Bone marrow (tissue), 2 donors: ENCODE measurements around the gene CELF2.
"Not testable (repeated sequence)": the region's sequence is repeated elsewhere in the genome, so short reads cannot be mapped to it uniquely, and the experiment has no call there.

Experiments
- DNase-seq, 2 donors: peaks; one replicate each; lab custom pipeline; 2025; lab: John Stamatoyannopoulos, UW

CELF2 gene

DNA sequence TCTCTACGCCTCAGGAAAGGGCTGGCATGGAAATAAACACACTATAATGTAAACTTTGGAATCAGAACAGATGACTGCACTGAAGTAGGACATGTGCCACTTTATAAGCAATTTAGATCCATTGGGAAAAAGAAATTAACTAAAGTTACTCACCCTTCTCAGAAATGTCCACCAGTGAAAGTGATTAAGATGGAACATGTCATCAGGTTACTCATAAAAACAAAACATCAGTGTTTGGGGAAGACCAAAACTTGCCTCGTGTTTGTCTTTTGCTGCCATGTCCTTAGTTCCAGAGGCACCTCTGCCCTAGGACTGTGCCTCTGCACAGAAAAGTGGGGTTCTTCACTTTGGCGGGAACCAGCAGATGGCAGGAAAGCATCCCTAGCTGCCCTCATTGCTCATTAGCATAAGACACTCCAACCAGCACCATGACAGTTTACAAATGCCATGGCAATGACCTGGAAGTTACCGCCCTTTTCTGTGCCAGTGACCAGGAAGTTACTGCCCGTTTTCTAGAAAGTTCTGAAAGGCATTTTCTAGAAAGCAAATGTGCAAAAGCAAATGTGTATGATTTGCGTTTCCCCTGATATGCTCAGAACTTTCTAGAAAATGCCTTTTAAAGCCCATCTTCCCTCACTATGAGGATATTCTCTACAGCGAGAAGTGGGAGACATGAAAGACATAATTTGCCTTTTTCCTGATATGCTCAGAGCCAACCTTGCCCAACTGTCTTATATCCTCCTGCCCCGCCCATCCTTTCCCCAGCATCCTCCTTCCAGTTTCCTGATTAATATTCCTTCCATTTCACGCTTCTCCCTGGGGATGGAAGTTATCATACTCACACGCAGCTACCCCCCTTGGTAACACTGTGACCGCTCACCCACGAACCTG is 335.6 kb downstream of the CELF2 start:
- DNase-seq = no peak

DNA sequence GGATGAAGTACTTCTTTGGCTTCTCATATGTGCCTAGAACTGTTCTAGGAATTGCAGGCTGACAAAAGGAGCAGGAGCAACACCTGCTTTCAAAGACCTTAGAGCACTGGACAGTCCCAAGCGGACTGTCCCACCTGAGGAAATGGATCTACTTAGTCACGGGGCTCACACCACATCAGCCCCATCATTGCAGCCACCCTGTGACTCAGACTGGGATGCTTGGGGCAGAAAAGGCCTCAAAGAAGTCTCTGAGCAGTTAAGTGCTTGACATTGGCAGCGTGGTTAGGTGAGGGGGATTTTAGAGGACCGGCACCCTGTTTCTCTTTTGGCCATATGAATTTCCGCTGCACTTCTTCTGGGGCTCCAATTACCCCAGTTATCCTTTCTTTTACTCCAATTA is 337.2 kb downstream of the CELF2 start:
- DNase-seq = no peak

DNA sequence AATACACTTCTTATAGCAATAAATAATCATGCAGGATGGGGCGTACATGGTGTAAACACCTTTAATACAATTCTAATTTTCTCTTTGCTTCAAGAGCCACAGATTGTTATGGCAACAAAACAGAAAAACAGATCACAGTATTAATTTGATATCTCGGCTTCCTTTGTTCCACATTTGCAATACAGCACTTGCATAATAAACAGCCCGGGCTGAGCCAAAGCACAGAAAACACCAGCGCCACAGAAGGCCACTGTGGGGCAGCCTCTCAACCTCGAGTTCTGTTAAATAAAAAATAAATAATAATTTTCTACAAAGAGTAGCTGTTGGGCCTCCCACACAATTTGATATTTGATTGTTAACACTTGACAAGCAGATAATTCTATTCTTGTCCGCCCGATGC is 337.9 kb downstream of the CELF2 start:
- DNase-seq = no peak

DNA sequence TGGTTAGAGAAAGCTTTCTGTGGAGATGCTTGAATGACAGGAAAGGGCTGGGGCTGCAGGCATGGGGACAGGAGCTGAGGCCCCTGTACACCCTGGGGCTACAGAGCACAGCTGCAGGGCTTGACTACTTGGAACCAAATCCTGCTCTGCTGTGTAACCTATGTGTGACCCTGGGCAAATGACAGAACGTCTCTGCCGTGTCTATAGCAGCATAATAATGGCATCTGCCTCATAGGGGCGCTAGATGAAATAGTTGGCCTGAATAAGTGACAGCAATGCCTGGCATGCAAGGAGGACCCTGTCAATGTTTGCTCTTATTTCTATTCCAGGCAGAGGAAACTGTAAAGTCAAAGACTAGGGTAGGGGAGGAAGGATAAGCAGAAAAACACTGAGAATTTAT is 339.8 kb downstream of the CELF2 start:
- DNase-seq = no peak

DNA sequence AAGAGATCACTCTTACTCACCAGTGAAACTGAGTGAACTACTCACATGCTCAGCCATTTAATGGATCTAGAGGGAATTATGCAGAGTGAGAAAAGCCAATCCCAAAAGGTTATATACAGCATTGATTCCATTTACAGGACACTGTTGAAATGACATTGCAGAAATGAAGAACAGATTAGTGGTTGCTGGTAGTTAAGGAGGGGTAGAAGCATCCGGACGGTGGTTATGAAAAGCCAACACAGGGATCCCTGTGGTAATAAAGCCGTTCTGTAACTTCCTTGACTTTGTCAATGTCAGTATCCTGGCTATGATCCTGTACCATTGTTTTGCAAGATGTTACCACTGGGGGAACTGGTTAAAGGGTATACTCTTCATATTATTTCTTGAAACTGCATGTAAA is 340.3 kb downstream of the CELF2 start:
- no peak for DNase-seq

DNA sequence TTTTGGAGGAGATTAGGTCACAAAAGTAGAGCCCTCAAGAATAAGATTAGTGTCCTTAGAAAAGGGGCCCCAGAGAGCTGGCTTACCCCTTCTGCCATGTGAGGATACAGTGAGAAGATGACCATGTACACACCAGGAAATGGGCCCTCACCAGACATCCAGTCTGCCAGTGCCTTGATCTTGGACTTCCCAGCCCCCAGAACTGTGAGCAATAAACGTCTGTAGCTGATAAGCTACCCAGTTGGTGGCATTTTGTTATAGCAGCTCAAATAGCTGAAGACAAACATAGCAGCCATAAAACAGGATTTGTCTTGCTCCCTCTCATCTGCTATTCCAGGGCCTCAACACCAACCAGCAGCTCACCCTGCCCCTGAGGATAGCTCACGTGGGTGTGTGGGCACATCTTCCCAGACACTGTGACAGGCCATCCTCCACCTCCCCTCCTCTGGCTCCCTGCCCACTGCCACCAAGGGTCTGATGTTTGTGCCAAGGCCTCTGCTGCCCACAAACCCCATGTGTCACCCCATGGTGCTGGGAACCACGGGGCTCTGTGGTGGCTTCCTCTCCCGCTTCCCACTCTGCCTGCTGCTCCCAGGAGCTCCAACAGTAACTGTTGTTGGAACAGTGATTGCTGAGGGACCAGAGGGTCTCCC is 341.4 kb downstream of the CELF2 start:
- DNase-seq = no peak

DNA sequence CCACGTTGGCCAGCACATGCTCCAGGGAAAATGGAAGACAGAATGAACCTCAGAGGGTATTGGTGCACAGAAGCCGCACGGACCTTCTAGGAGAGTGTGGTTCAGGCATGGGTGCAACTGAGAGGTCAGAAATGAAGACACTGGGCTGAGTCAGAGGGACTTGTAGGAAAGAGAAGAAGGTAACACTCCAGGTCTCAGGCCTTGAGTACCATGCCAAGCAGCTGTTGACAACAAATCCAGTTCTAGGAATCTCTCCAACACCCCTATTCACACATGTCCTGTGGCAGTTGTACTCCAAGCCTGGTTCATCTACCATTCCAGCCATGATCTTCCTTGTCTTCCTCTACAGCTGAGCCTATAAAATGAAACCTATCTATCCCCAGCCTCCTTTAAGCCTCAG is 342.2 kb downstream of the CELF2 start:
- DNase-seq = no peak

DNA sequence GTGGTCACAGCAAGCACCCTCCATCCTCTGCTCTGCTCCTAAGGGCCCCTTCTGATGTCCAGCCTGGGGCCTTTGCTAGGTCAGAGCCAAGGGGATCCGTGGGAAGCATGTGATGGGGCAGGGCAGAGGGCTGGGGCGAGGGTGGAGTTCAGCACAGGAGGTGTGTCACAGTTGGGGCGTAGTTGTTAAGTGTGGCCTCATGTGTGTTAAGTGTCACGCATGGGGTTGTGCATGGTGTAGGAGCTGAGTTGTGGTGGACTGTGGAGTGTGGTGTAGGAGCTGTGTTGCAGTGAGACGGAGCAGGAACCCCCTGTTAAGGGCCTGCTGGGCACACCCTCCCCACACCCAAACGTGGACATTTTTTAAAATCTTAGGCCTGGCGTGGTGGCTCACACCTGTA is 345.8 kb downstream of the CELF2 start:
- DNase-seq = no peak

DNA sequence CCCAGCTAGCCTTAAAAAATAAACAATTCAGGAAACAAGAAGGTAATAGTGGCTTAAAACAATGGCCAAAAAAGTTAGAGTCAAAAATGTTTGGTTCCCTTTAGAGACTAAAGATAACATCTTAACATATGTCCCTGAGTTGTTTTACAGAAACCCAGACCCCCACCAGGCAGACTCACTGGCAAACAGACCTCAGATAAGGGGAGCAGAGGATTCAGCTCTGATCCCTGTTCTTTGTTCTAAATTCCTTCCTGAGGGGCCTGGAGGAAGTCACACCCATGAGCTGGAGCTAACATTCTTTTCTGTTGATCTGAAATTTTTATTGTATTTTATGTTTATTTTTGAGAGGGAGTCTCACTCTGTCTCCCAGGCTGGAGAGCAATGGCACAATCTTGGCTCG is 346.6 kb downstream of the CELF2 start:
- no peak for DNase-seq

DNA sequence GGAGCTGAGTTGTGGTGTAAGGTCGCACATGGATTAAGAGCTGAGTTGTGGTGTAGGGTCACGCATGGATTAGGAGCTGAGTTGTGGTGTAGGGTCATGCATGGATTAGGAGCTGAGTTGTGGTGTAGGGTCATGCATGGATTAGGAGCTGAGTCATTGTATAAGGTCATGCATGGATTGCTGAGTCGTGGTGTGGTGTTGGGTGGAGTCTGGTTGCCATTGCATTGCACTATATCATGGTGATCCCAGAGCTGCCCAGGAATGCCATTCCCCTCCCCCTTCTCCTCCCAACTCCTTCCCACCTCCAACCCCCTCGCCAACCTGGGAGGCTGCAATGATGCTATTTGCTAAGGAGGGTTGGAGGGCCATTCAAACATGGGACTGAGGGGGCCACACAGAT is 349.2 kb downstream of the CELF2 start:
- DNase-seq = not testable (repeated sequence)

DNA sequence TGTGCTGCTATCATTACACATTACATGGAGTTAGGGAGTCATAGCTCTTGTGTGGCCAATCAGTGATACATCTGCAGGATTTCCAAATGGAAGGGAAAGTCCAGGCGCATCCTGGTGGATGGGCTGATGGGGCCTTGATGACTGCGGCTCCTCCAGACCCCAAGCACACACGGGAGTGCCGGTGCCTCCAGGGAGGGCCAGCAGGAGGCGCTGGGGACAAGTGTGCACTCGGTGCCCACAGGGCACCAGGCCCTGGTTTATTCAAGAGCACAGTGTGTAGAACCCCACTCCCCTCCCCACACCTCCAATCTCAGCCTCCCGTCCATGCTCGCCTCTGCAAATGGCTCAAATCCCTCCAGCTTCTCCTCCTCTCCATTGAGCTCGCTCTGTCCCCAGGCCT is 349.8 kb downstream of the CELF2 start:
- DNase-seq = no peak

DNA sequence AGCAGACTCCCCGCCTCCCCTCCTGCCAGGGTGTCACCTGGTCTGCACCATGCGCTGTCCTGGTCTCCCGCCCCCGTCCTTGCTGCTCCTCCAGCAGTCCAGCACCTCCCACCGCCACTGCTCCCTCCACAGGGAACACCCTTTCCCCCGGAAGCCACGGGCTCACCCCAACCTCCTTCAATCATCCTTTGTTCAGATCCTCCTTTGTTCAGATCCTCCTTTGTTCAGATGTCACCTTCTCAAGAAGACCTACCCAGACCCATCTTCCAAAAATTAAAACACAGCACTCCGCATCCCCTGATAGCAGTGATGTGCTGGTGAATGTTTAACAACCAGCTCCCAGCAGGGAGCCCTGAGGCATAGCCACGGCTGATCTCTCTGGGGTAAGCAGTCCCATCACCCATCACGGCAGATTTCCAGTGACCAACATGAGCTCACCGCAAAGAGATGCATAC is 356.1 kb downstream of the CELF2 start:
- DNase-seq = no peak

DNA sequence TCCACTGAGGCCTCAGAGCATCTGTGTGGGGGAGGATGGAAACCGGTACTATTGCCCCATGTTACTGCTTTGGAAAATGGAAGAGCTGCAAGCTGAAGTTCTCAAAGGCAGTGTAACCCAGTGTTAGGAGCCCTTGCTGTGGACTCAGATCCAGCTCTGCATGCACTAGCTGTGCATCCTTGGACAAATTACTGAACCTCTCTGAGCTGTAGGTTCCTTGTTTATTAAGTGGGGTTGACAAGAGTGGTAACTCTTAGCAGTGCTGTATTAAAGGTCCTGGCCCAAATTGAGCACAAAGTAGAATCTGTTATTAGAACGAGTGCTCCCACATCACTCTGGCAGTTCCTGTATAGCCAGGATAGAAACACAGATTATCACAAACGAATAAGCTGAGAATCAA is 359.6 kb downstream of the CELF2 start:
- DNase-seq = no peak

DNA sequence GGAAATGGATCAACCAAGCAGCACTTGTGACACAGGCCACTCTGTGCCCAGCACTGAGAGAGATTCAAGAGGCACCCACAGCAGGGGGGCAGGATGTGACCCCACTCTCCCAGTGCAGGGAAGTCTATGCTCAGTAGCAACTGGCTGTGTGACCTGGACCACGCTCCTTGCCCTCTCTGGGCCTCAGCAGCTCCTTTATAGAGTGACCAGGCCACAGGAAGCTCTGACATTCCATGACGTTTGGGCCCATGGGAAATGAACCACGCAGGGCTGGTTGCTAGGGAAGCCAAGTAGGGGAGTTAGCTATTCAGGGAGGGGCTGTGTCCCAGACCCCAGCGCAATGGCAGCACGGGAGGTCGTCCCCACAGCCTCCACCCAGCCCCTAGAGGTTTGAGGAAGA is 361.2 kb downstream of the CELF2 start:
- DNase-seq = no peak

DNA sequence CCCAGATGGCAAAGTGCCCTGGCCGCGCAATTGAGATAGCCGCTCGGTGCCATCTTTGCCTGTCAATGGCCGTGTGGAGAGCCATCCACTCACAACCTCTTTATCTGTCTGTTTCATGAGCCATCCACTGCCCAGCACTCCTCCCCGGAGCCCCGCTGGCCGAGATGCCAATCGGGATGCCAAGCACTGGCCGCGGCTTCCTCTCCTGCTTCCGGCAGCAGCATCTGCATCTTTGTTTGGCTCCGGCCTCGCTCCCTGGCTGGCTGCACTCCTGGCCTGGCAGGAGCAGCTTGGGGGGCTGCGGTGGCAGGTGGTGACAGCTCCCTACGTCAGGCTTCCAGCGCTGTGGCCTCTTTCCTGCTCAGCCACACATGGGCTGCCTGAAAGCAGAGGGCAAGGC is 362.1 kb downstream of the CELF2 start:
- DNase-seq = no peak

DNA sequence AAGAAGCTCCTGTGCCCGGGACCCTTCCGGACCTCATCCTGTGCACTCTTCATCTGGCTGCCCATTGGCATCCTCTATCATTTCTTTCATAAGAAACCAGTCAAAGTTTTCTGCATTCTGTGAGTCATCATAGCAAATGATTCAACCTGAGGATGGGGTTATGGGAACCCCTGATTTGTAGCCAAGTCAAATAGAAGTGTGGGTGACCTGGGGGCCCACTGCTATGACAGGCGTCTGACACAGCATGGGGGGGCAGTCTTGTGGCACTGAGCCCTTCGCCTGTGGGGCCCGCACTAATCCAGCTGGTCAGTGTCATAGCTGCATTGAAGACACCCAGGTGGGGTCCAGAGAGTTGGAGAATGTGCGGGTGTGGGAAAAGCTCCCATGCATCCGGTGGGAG is 363.4 kb downstream of the CELF2 start:
- DNase-seq = no peak

DNA sequence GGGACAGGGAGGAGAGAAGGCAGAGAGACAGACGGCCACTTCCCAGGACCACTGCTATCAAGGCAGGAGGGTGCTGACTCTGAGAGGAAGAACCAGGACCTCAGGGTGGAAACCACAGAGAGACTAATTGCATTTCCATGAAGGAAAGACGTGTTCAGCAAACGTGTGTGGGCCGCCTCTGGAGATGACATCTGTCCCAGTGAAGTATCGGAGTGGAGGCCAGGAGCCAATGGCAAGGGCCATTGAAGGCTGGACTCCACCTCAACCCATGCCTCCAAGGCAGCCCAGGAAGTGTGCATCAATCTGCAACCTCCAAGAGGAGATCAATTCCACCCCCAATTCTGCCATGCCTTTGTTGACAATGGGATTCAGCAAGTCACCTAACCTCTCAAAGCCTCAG is 363.8 kb downstream of the CELF2 start:
- no peak for DNase-seq

DNA sequence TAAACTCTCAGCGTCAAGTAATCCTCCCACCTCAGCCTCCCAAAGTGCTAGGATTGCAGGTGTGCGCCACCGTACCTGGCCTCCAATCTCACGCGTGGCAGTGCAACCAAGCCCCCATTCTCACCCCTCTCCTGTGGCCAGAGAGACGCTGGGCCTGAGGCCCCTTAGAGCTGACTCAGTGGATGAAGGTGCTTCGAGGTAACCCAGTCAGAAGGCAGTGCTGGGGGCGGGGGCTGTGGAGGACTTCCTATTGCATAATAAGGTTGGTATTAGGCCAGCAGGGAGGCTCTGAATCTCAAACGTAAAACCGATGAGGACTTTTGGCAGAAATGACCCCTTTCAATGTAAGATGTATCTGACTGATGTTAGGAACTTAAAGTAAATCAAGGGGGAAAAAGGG is 364.5 kb downstream of the CELF2 start:
- DNase-seq = no peak

DNA sequence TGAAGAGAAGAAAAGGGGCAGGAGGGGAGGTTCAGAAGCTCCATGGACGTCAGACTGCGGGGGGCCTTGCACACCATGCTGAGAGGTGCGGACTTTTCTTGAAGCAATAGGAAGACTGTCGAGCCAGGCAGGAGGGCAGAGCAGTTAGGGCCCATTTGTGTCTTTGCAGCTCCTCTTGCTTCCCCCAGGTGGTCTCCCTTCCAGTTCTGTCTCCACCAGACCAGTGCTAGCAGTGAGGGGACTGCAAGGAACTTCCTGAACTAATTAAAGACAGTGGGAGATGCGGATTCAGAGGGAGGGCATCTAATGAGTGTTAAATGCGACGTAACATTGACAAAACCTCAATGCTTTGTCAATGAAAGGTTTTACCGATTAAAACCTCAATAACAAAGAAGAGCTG is 368.4 kb downstream of the CELF2 start:
- no peak for DNase-seq
